Measurements from ENCODE around the gene AGBL1. TPM values are rescaled to one million over a fixed set of nuclear protein-coding genes. Genes with fewer than 3 reads are reported as not detected.

AGBL1 gene
- total RNA-seq, 6 experiments from 2014 or later = not detected

DNA sequence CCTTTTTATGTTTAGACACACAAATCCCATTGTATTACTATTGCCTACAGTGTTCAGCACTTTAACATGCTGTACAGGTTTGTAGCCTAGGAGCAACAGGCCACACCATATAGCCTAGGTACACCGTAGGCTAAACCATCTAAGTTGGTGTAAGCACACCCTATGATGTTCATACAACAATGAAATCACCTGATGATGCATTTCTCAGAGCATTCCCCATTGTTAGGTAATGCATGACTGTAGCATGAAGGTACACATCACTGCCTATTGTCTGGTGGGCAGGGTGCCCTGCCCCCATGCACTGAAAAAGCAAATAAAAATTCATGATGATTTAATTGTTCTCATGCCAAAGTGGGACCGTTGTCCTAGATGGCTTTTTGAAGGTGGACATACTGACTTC is 183.6 kb downstream of the AGBL1 start:
- H3K4me1 ChIP-seq = no peaks in the 10 kb centered on the region
- no peak for TF ChIP-seq POLR2A (IDR thresholded peaks at IDR 0.05)
- TF ChIP-seq CTCF (IDR thresholded peaks at IDR 0.05) = no peak
- DNase-seq (no peak), ATAC-seq (no peak)
- intact Hi-C loops (cut with DNase I) = no loop called here
- H3K36me3 ChIP-seq = no peaks in the 10 kb centered on the region
- no peak overlapping the region for H3K27ac ChIP-seq
- no peaks in the 10 kb centered on the region for H3K27me3 ChIP-seq
- WGBS (ENCODE audit: insufficient coverage, low coverage, low lambda C conversion rate, missing lambda C conversion rate) = 14% methylated on average over 2 of the region's 2 CpGs
- no peaks in the 10 kb centered on the region for H3K9me3 ChIP-seq
- H3K4me3 ChIP-seq = no peak overlapping the region

GRCh38 chr15:86266896-86267484 is 187.3 kb downstream of the AGBL1 start:
- H3K4me3 ChIP-seq = no peak overlapping the region
- TF ChIP-seq POLR2A (IDR thresholded peaks at IDR 0.05) (no peak), CTCF (IDR thresholded peaks at IDR 0.05) (no peak)
- 54% methylated on average over 6 of the region's 6 CpGs for WGBS (ENCODE audit: insufficient coverage, low coverage, low lambda C conversion rate, missing lambda C conversion rate)
- no peaks in the 10 kb centered on the region for H3K9me3 ChIP-seq
- no peaks in the 10 kb centered on the region for H3K4me1 ChIP-seq
- no peak overlapping the region for H3K27ac ChIP-seq
- no peaks in the 10 kb centered on the region for H3K27me3 ChIP-seq
- DNase-seq (no peak), ATAC-seq (no peak)
- no peaks in the 10 kb centered on the region for H3K36me3 ChIP-seq
- intact Hi-C loops (cut with DNase I) = no loop called here

- DNase-seq (no peak), ATAC-seq (no peak)
- Histone ChIP-seq H3K4me3 (no peak overlapping the region), H3K9me3 (no peaks in the 10 kb centered on the region), H3K27ac (no peak overlapping the region), H3K27me3 (no peaks in the 10 kb centered on the region), H3K4me1 (no peaks in the 10 kb centered on the region), H3K36me3 (no peaks in the 10 kb centered on the region)
- WGBS (ENCODE audit: insufficient coverage, low coverage, low lambda C conversion rate, missing lambda C conversion rate) = 68% methylated on average over 4 of the region's 4 CpGs
- TF ChIP-seq POLR2A (IDR thresholded peaks at IDR 0.05) (no peak), CTCF (IDR thresholded peaks at IDR 0.05) (no peak)
- intact Hi-C loops (cut with DNase I) = no loop called here
Measured at GRCh38 chr15:86267892-86268291, 188.2 kb downstream of the AGBL1 start.

DNA sequence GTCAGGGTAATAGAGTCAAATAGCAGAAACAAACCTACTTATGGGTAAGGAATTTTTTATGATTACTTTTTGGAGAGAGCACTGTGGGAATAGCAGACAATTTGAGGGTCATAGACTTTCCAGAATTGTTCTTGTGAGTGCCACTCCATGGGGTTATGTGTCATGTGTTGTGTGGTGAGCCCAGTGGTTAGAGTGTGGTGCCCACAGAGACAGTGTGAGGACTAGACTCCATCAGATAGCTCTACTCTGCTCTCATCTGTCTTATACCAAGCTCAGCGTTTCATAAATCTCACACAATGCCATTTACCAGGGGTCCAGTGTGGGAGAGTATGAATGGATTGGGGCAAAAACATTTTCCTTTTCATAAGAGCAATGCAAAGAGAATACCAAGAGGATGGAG is 188.9 kb downstream of the AGBL1 start:
- Histone ChIP-seq H3K4me1 (no peaks in the 10 kb centered on the region), H3K4me3 (no peak overlapping the region), H3K36me3 (no peaks in the 10 kb centered on the region), H3K27ac (no peak overlapping the region), H3K9me3 (no peaks in the 10 kb centered on the region), H3K27me3 (no peaks in the 10 kb centered on the region)
- TF ChIP-seq CTCF (IDR thresholded peaks at IDR 0.05) = no peak
- TF ChIP-seq POLR2A (IDR thresholded peaks at IDR 0.05) = no peak
- WGBS (ENCODE audit: insufficient coverage, low coverage, low lambda C conversion rate, missing lambda C conversion rate) = 55% methylated on average over 1 of the region's 1 CpG
- intact Hi-C loops (cut with DNase I) = no loop called here
- DNase-seq (no peak), ATAC-seq (no peak)

GRCh38 chr15:86273309-86273708 is 193.6 kb downstream of the AGBL1 start:
- DNase-seq (no peak), ATAC-seq (no peak)
- 34% methylated on average over 2 of the region's 2 CpGs for WGBS (ENCODE audit: insufficient coverage, low coverage, low lambda C conversion rate, missing lambda C conversion rate)
- Histone ChIP-seq H3K36me3 (no peaks in the 10 kb centered on the region), H3K27me3 (no peaks in the 10 kb centered on the region), H3K4me1 (no peaks in the 10 kb centered on the region), H3K27ac (no peak overlapping the region), H3K9me3 (no peaks in the 10 kb centered on the region), H3K4me3 (no peak overlapping the region)
- TF ChIP-seq POLR2A (IDR thresholded peaks at IDR 0.05) (no peak), CTCF (IDR thresholded peaks at IDR 0.05) (no peak)
- intact Hi-C loops (cut with DNase I) = no loop called here

Data from right lobe of liver (tissue), 6 donors.